NCI-H510A (cell line): Measurements from ENCODE around the gene SMIM35.

Source experiments
- DNase-seq: peaks from one replicate; lab custom pipeline; 2025; lab: John Stamatoyannopoulos, UW

Gene SMIM35

GRCh38 chr11:118109231-118109630 lies 22.5 kb upstream of the SMIM35 start:
- DNase-seq: no peak

- DNase-seq: no peak
Measured at GRCh38 chr11:118108513-118108912, 21.8 kb upstream of the SMIM35 start.

GRCh38 chr11:118106789-118107335 lies 20.1 kb upstream of the SMIM35 start:
- DNase-seq: no peak

- DNase-seq: no peak
Measured at GRCh38 chr11:118105657-118106305, 19.0 kb upstream of the SMIM35 start.

GRCh38 chr11:118104491-118104890 lies 17.7 kb upstream of the SMIM35 start:
- DNase-seq: no peak

- no peak for DNase-seq
Measured at GRCh38 chr11:118102721-118103261, 16.0 kb upstream of the SMIM35 start.

- no peak for DNase-seq
Measured at GRCh38 chr11:118100691-118101232, 14.0 kb upstream of the SMIM35 start.

- no peak for DNase-seq
Measured at GRCh38 chr11:118099838-118100556, 13.2 kb upstream of the SMIM35 start.

- DNase-seq: no peak
Measured at GRCh38 chr11:118098996-118099837, 12.5 kb upstream of the SMIM35 start.

GRCh38 chr11:118095967-118096367 lies 9.2 kb upstream of the SMIM35 start:
- no peak for DNase-seq

GRCh38 chr11:118095493-118095892 lies 8.7 kb upstream of the SMIM35 start:
- no peak for DNase-seq

- no peak for DNase-seq
Measured at GRCh38 chr11:118092907-118093571, 6.3 kb upstream of the SMIM35 start.

GRCh38 chr11:118091690-118092089 lies 4.9 kb upstream of the SMIM35 start:
- DNase-seq: no peak

GRCh38 chr11:118090545-118091162 lies 3.9 kb upstream of the SMIM35 start:
- DNase-seq: no peak

GRCh38 chr11:118088531-118088930 lies 1.8 kb upstream of the SMIM35 start:
- DNase-seq: no peak

GRCh38 chr11:118087931-118088330 lies 1.2 kb upstream of the SMIM35 start:
- DNase-seq: no peak

GRCh38 chr11:118084656-118085055 lies 2.1 kb downstream of the SMIM35 start:
- DNase-seq: no peak

GRCh38 chr11:118084247-118084646 lies 2.5 kb downstream of the SMIM35 start:
- no peak for DNase-seq

GRCh38 chr11:118082880-118083552 lies 3.7 kb downstream of the SMIM35 start:
- no peak for DNase-seq

- DNase-seq: no peak
Measured at GRCh38 chr11:118081241-118081958, 5.4 kb downstream of the SMIM35 start.
